ENCODE results near the gene GPC2.

DNA sequence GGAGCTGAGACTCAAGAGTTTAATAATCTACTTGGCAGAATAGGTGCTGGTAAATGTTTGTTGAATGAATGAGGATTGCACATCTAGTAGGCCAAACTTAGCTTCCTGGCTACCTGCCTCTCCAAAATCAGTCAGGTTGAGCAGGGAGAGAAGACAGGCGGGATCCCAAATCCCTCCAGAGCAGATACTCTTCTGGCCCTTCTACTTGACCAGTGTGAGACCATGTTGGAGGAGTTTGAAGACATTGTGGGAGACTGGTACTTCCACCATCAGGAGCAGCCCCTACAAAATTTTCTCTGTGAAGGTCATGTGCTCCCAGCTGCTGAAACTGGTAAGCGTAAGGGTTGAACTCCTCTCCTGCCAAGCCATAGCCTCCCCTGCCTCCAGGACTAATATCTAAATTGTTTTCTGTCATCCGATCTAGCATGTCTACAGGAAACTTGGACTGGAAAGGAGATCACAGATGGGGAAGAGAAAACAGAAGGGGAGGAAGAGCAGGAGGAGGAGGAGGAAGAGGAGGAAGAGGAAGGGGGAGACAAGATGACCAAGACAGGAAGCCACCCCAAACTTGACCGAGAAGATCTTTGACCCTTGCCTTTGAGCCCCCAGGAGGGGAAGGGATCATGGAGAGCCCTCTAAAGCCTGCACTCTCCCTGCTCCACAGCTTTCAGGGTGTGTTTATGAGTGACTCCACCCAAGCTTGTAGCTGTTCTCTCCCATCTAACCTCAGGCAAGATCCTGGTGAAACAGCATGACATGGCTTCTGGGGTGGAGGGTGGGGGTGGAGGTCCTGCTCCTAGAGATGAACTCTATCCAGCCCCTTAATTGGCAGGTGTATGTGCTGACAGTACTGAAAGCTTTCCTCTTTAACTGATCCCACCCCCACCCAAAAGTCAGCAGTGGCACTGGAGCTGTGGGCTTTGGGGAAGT lies 52.6 kb downstream of the GPC2 start:
- TF ChIP-seq, protein P1, sequence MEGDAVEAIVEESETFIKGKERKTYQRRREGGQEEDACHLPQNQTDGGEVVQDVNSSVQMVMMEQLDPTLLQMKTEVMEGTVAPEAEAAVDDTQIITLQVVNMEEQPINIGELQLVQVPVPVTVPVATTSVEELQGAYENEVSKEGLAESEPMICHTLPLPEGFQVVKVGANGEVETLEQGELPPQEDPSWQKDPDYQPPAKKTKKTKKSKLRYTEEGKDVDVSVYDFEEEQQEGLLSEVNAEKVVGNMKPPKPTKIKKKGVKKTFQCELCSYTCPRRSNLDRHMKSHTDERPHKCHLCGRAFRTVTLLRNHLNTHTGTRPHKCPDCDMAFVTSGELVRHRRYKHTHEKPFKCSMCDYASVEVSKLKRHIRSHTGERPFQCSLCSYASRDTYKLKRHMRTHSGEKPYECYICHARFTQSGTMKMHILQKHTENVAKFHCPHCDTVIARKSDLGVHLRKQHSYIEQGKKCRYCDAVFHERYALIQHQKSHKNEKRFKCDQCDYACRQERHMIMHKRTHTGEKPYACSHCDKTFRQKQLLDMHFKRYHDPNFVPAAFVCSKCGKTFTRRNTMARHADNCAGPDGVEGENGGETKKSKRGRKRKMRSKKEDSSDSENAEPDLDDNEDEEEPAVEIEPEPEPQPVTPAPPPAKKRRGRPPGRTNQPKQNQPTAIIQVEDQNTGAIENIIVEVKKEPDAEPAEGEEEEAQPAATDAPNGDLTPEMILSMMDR (conservative IDR thresholded peaks at IDR 0.05 in 1 of 2, IDR thresholded peaks at IDR 0.05 in 1 of 2; ENCODE audit: extremely low read depth in 1 of 2, insufficient read depth in 1 of 2, low read depth in 1 of 2, low read length in 2 of 2) = no peak
- no peak for TF ChIP-seq EZH2 (IDR thresholded peaks at IDR 0.05; ENCODE audit: borderline replicate concordance, low read length)

Data from mammary epithelial cell (primary cell).